Umbilical cord (tissue), 2 donors: ENCODE results near the gene SHISAL1. TPM values are rescaled to one million over a fixed set of nuclear protein-coding genes. Genes with fewer than 3 reads are reported as not detected.

Source experiments
- DNase-seq: peaks from one replicate; pipeline ENCODE4 v3.0.0-alpha.2; 2015; ENCODE audit warnings: low spot score
- total RNA-seq: library from RNA; depleted of rRNA; stranded (reverse); fragments of >200 nt; gene quantifications from one replicate; pipeline ENCODE4 v1.2.3, GENCODE V29; 2014; ENCODE audit warnings: low replicate concordance; ENCODE audit not compliant: insufficient read depth

The SHISAL1 gene
- total RNA-seq, 1 donor from 2014 or later, result 3.9 TPM

- peak; percentile 14 for DNase-seq
These were observed 101.3 kb downstream of the SHISAL1 start for GRCh38 chr22:44211256-44211945.

- DNase-seq, result peak; percentile 49
These were observed 102.0 kb downstream of the SHISAL1 start for GRCh38 chr22:44210722-44211121.

GRCh38 chr22:44209343-44209742 is 103.4 kb downstream of the SHISAL1 start:
- DNase-seq, result no peak

GRCh38 chr22:44207981-44208317 is 104.8 kb downstream of the SHISAL1 start:
- no peak for DNase-seq

GRCh38 chr22:44207173-44207980 is 105.4 kb downstream of the SHISAL1 start:
- DNase-seq, result no peak

- DNase-seq, result no peak
These were observed 106.1 kb downstream of the SHISAL1 start for GRCh38 chr22:44206696-44207095.

GRCh38 chr22:44206330-44206645 is 106.5 kb downstream of the SHISAL1 start:
- DNase-seq, result no peak

GRCh38 chr22:44205516-44206329 is 107.0 kb downstream of the SHISAL1 start:
- no peak for DNase-seq

- no peak for DNase-seq
These were observed 107.8 kb downstream of the SHISAL1 start for GRCh38 chr22:44204739-44205515.

- no peak for DNase-seq
These were observed 109.5 kb downstream of the SHISAL1 start for GRCh38 chr22:44203203-44203602.

- peak; percentile 89 for DNase-seq
These were observed 110.4 kb downstream of the SHISAL1 start for GRCh38 chr22:44202261-44202789.

- DNase-seq, result no peak
These were observed 111.1 kb downstream of the SHISAL1 start for GRCh38 chr22:44201665-44202064.

GRCh38 chr22:44200855-44201550 is 111.7 kb downstream of the SHISAL1 start:
- DNase-seq, result no peak

GRCh38 chr22:44200451-44200850 is 112.3 kb downstream of the SHISAL1 start:
- DNase-seq, result no peak

GRCh38 chr22:44199866-44200265 is 112.9 kb downstream of the SHISAL1 start:
- no peak for DNase-seq

- DNase-seq, result no peak
These were observed 113.6 kb downstream of the SHISAL1 start for GRCh38 chr22:44199164-44199563.

- DNase-seq, result no peak
These were observed 115.5 kb downstream of the SHISAL1 start for GRCh38 chr22:44197271-44197670.

GRCh38 chr22:44196731-44197131 is 116.0 kb downstream of the SHISAL1 start:
- DNase-seq, result no peak

GRCh38 chr22:44196241-44196640 is 116.5 kb downstream of the SHISAL1 start:
- no peak for DNase-seq

- DNase-seq, result no peak
These were observed 117.4 kb downstream of the SHISAL1 start for GRCh38 chr22:44195189-44195871.
